Endodermal cell (in vitro differentiated cells): ENCODE data around the gene RIPPLY3. TPM values are rescaled to one million over a fixed set of nuclear protein-coding genes. Genes with fewer than 3 reads are reported as not detected.
A peak's percentile ranks its signal among the peaks of the same experiment; 100 is the strongest.
"Not testable (repeated sequence)": the region's sequence is repeated elsewhere in the genome, so short reads cannot be mapped to it uniquely, and the experiment has no call there.

Experiments
- DNase-seq: peaks from one replicate; pipeline ENCODE4 v3.0.0-alpha.2; 2017
- H3K27ac ChIP-seq: 2 replicates; pipeline ENCODE4 v1.5.1; 2013; ENCODE audit warnings: mild to moderate bottlenecking, low read depth, low read length, moderate library complexity
- H3K27me3 ChIP-seq: 2 replicates; pipeline ENCODE4 v1.6.1; 2013; ENCODE audit warnings: mild to moderate bottlenecking, low read length, moderate library complexity; ENCODE audit not compliant: insufficient read depth, control insufficient read depth, poor library complexity, severe bottlenecking
- H3K36me3 ChIP-seq: 2 replicates; pipeline ENCODE4 v1.7.0; 2013; ENCODE audit warnings: mild to moderate bottlenecking, low read length, moderate library complexity; ENCODE audit not compliant: control insufficient read depth, insufficient read depth
- H3K4me1 ChIP-seq: one replicate; pipeline ENCODE4 v1.7.0; 2013; ENCODE audit warnings: low read length; ENCODE audit not compliant: control insufficient read depth, insufficient read depth
- H3K4me3 ChIP-seq: 2 replicates; pipeline ENCODE4 v1.5.1; 2013; ENCODE audit warnings: mild to moderate bottlenecking, low read length, moderate library complexity
- H3K9ac ChIP-seq: 2 replicates; pipeline ENCODE4 v1.6.1; 2013; ENCODE audit warnings: mild to moderate bottlenecking, low read length, moderate library complexity; ENCODE audit not compliant: poor library complexity, severe bottlenecking; ENCODE audit errors: extremely low read depth
- H3K9me3 ChIP-seq: 2 replicates; pipeline ENCODE4 v1.6.1; 2013; ENCODE audit warnings: mild to moderate bottlenecking, low read length, moderate library complexity; ENCODE audit not compliant: control insufficient read depth
- H3K27ac Mint-ChIP-seq: 2 replicates; pipeline ENCODE4 v1.8.0; 2020; ENCODE audit warnings: mixed read lengths
- H3K27me3 Mint-ChIP-seq: 2 replicates; pipeline ENCODE4 v1.8.0; 2021; ENCODE audit warnings: mild to moderate bottlenecking, mixed read lengths; ENCODE audit not compliant: insufficient read depth
- H3K36me3 Mint-ChIP-seq: 2 replicates; pipeline ENCODE4 v1.8.0; 2020; ENCODE audit warnings: low read depth, mixed read lengths
- H3K4me1 Mint-ChIP-seq: 2 replicates; pipeline ENCODE4 v1.8.0; 2020; ENCODE audit warnings: mixed read lengths
- H3K4me3 Mint-ChIP-seq: 2 replicates; pipeline ENCODE4 v1.8.0; 2020; ENCODE audit warnings: mild to moderate bottlenecking, moderate library complexity, mixed read lengths
- H3K9me3 Mint-ChIP-seq: 2 replicates; pipeline ENCODE4 v1.8.0; 2020; ENCODE audit warnings: mild to moderate bottlenecking, mixed read lengths
- WGBS, 2 experiments: methylation state at CpG; one replicate each; pipeline versions ENCODE4 v1.1.5 to v1.1.7; 2013; ENCODE audit warnings: missing lambda C conversion rate in 2 of 2, mixed read lengths in 1 of 2; ENCODE audit not compliant: insufficient coverage in 1 of 2, insufficient read length in 1 of 2; 5-methylcytosine and 5-hydroxymethylcytosine counted together
- total RNA-seq, 2 donors: library from RNA; stranded (reverse); fragmentation: NEBNext Ultra II Directional in 1 of 2; extraction: Animal tissue kit (Norgen Biotek cat#: 25700) in 1 of 2; gene quantifications; 2 replicates in 1 of 2; 3 replicates in 1 of 2; pipeline ENCODE4 v1.2.1, GENCODE V29; 2021
- TF ChIP-seq, protein P1 (sequence below): fragments of 200-600 bp; sonication (generic); conservative IDR thresholded peaks from 2 replicates; pipeline ENCODE4 v1.5.0; 2021; ENCODE audit warnings: antibody characterized with exemption, mild to moderate bottlenecking

Gene RIPPLY3
- total RNA-seq, 2 donors from 2014 or later, result 15.6 to 28.0 TPM

GRCh38 chr21:36999131-36999898, 7.2 kb upstream of the RIPPLY3 start:
- peak; percentile 17 for DNase-seq
- TF ChIP-seq, protein P1, sequence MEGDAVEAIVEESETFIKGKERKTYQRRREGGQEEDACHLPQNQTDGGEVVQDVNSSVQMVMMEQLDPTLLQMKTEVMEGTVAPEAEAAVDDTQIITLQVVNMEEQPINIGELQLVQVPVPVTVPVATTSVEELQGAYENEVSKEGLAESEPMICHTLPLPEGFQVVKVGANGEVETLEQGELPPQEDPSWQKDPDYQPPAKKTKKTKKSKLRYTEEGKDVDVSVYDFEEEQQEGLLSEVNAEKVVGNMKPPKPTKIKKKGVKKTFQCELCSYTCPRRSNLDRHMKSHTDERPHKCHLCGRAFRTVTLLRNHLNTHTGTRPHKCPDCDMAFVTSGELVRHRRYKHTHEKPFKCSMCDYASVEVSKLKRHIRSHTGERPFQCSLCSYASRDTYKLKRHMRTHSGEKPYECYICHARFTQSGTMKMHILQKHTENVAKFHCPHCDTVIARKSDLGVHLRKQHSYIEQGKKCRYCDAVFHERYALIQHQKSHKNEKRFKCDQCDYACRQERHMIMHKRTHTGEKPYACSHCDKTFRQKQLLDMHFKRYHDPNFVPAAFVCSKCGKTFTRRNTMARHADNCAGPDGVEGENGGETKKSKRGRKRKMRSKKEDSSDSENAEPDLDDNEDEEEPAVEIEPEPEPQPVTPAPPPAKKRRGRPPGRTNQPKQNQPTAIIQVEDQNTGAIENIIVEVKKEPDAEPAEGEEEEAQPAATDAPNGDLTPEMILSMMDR, result no peak
- Histone ChIP-seq H3K9ac (no peak overlapping the region), H3K9me3 (no peaks in the 10 kb centered on the region), H3K4me1 (no peaks in the 10 kb centered on the region), H3K27ac (no peak overlapping the region), H3K27me3 (no peaks in the 10 kb centered on the region), H3K36me3 (no peaks in the 10 kb centered on the region), H3K4me3 (no peak overlapping the region)
- no peak overlapping the region for H3K27ac Mint-ChIP-seq
- 92 to 94% methylated on average over 9 to 11 of the region's 11 CpGs for WGBS, 2 experiments
- no peak overlapping the region for H3K4me3 Mint-ChIP-seq
- no peaks in the 10 kb centered on the region for H3K36me3 Mint-ChIP-seq
- H3K9me3 Mint-ChIP-seq, result no peaks in the 10 kb centered on the region
- H3K27me3 Mint-ChIP-seq, result peaks cover 50% of the 10 kb centered on the region
- H3K4me1 Mint-ChIP-seq, result peaks cover 2% of the 10 kb centered on the region

DNA sequence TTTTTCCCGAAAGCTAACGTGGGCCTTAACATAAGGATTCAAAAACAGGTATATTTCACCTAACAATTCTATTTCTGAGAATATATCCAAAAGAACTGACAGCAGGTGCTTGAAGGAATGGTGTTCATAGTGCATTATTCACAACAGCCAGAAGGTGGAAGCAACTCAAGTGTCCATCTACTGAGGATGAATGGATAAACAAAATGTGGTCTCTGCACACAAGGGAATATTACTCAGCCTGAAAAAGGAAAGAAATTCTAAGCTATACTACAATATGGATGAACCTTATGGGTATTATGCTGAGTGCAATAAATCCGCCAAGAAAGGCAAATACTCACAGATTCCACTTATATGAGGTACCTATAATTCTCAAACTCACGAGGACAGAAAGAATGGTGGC, 6.1 kb upstream of the RIPPLY3 start:
- TF ChIP-seq, protein P1, result peak; percentile 43
- no peak overlapping the region for H3K9ac ChIP-seq
- no peak overlapping the region for H3K27ac ChIP-seq
- H3K9me3 ChIP-seq, result no peaks in the 10 kb centered on the region
- Mint-ChIP-seq H3K4me3 (no peak overlapping the region), H3K4me1 (no peaks in the 10 kb centered on the region), H3K27ac (no peak overlapping the region), H3K27me3 (peaks cover 54% of the 10 kb centered on the region), H3K9me3 (no peaks in the 10 kb centered on the region), H3K36me3 (no peaks in the 10 kb centered on the region)
- H3K4me3 ChIP-seq, result no peak overlapping the region
- DNase-seq, result no peak
- WGBS, 2 experiments, result 86 to 100% methylated on average over 2 to 4 of the region's 4 CpGs
- peaks cover 2% of the 10 kb centered on the region for H3K27me3 ChIP-seq
- no peaks in the 10 kb centered on the region for H3K4me1 ChIP-seq
- no peaks in the 10 kb centered on the region for H3K36me3 ChIP-seq

- Histone ChIP-seq H3K9me3 (no peaks in the 10 kb centered on the region), H3K4me3 (no peak overlapping the region), H3K36me3 (no peaks in the 10 kb centered on the region), H3K27ac (peak overlapping the region; percentile 16), H3K27me3 (peaks cover 12% of the 10 kb centered on the region), H3K4me1 (no peaks in the 10 kb centered on the region), H3K9ac (no peak overlapping the region)
- WGBS, 2 experiments, result 88 to 89% methylated on average over 2 to 3 of the region's 3 CpGs
- Mint-ChIP-seq H3K27me3 (peaks cover 60% of the 10 kb centered on the region), H3K4me3 (no peak overlapping the region), H3K9me3 (no peaks in the 10 kb centered on the region), H3K27ac (no peak overlapping the region), H3K36me3 (no peaks in the 10 kb centered on the region), H3K4me1 (no peaks in the 10 kb centered on the region)
- TF ChIP-seq, protein P1, result no peak
- DNase-seq, result no peak
Measured at GRCh38 chr21:37001441-37001840, 5.1 kb upstream of the RIPPLY3 start.

GRCh38 chr21:37002851-37003250, 3.7 kb upstream of the RIPPLY3 start:
- 92 to 93% methylated on average over 9 to 12 of the region's 12 CpGs for WGBS, 2 experiments
- not testable (repeated sequence) for H3K4me1 Mint-ChIP-seq, H3K4me3 ChIP-seq, H3K9me3 Mint-ChIP-seq, H3K36me3 Mint-ChIP-seq, H3K4me1 ChIP-seq, H3K36me3 ChIP-seq, H3K27ac ChIP-seq, DNase-seq, H3K9ac ChIP-seq, H3K27ac Mint-ChIP-seq, H3K4me3 Mint-ChIP-seq, H3K9me3 ChIP-seq
- peaks cover 18% of the 10 kb centered on the region for H3K27me3 ChIP-seq
- peaks cover 63% of the 10 kb centered on the region for H3K27me3 Mint-ChIP-seq

DNA sequence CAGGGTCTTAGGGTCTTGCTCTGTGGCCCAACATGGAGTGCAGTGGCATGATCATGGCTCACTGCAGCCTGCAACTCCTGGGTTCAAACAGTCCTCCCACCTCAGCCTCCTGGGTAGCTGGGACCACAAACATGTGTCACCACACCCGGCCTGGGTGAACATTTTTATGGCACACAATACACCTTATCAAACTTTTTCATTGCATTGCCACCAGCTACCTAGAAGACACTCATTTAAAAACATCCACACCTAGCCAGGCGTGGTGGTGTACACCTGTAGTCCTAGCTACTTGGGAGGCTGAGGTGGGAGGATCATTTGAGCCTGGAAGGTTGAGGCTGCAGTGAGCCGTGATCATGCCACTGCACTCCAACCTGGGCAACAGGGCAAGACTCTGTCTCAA, 2.6 kb upstream of the RIPPLY3 start:
- H3K9me3 Mint-ChIP-seq, DNase-seq, H3K4me1 Mint-ChIP-seq, H3K36me3 Mint-ChIP-seq, H3K36me3 ChIP-seq, H3K4me1 ChIP-seq, H3K4me3 Mint-ChIP-seq, H3K4me3 ChIP-seq, H3K9me3 ChIP-seq, H3K27ac ChIP-seq, H3K27ac Mint-ChIP-seq, H3K9ac ChIP-seq: not testable (repeated sequence)
- peaks cover 61% of the 10 kb centered on the region for H3K27me3 Mint-ChIP-seq
- 88 to 89% methylated on average over 2 to 3 of the region's 3 CpGs for WGBS, 2 experiments
- peaks cover 18% of the 10 kb centered on the region for H3K27me3 ChIP-seq
